ENCODE results near the gene SND1. TPM values are rescaled to one million over a fixed set of nuclear protein-coding genes. Genes with fewer than 3 reads are reported as not detected.

Gene SND1
- total RNA-seq, 1 experiment from 2014 or later = 147 TPM

DNA sequence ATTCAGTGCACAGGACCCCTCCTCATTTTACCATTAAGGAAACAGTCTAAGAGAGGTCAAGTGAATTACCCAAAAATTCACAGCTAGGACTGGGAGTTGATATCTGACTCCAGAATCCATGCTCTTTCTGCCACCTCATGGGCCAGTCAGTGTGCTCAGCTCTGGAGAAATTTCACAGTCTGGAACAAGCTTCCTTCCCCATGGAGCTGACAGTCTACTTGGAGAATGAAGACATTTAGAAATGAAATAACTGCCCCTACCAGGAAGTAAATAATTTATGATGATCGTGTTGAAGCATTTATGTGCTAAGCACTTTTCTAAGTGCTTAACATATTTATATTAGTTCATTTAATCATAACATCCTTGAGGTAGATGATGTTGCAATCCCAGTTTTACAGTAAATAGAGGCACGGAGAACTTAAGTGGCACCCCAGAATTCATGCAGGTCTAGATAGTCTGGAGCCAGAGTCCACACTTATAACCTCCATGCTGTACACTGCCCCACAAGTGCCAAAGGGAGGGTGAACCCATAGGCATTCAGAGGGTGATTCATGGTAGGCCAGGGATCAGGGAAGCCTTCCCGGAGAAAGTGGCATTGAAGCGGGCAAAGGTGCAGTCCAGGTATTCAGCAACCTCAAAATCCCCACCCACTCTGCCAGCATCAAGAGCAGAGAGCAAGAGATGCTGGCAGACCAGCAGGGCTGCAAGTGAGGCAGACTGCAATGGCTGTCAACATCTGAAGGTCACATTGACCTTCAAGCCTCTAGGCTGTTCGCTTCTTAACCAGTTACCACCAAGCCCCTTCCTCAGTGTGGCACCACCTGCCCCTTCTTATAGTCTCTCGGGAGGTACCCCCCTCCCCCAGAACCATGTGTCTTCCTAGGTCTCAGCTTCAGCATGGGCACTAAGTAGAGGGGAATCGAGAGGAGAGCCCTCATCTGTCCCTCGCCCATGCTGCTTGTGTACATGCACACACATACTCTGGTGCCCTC, 417.7 kb downstream of the SND1 start:
- Histone ChIP-seq H3K27me3 (no peaks in the 10 kb centered on the region), H3K27ac (no peak overlapping the region), H3K9me3 (replicated peaks) (no peaks in the 10 kb centered on the region), H3K4me1 (peaks cover under 1% of the 10 kb centered on the region; the same call in 1 of the 2 replicates), H3K4me3 (no peak overlapping the region), H3K36me3 (no peaks in the 10 kb centered on the region)
- DNase-seq = no peak

GRCh38 chr7:128071376-128071775, 419.4 kb downstream of the SND1 start:
- no peak overlapping the region for H3K4me3 ChIP-seq
- DNase-seq = no peak
- peaks cover 10% of the 10 kb centered on the region for H3K4me1 ChIP-seq

GRCh38 chr7:128071801-128072200, 419.8 kb downstream of the SND1 start:
- no peaks in the 10 kb centered on the region for H3K36me3 ChIP-seq
- no peak for DNase-seq
- H3K27ac ChIP-seq = no peak overlapping the region
- H3K4me3 ChIP-seq = no peak overlapping the region
- peaks cover 10% of the 10 kb centered on the region for H3K4me1 ChIP-seq
- H3K9me3 ChIP-seq (replicated peaks) = no peaks in the 10 kb centered on the region
- no peaks in the 10 kb centered on the region for H3K27me3 ChIP-seq

More at GRCh38 chr7:128071376-128071775, 419.4 kb downstream of the SND1 start:
- no peaks in the 10 kb centered on the region for H3K36me3 ChIP-seq
- H3K27ac ChIP-seq = no peak overlapping the region
- H3K9me3 ChIP-seq (replicated peaks) = no peaks in the 10 kb centered on the region
- no peaks in the 10 kb centered on the region for H3K27me3 ChIP-seq

DNA sequence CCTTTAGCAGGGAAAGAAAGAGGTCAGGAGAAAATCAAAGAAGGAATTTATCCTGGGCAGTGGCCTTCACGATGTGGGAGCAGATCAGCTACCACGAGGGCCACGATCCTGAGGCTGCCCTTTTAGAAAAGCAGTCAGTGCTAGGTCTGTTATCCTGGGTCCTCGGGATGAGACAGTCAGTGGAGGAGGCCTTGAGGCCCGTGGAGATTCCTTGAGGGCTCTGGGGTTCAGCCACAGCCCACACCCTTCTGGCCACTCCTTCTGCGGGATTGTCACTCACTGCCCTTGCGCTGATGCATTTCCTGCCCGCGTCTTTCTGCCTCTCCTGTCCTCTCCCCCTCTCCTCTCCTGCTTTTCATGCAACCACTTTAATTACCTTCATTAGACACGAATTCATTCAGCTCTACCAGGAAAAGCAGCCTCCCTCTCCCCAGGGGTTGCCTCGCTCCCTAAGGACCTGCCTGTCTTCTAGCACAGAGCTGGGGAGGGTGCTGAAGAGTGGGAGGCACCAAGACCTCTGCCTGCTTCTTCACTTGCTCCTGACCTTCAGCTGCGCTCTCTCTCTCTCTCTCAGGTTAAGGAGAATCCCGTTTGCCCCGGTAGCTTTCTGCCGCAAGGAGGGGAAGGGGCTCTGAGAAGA, 421.8 kb downstream of the SND1 start:
- no peaks in the 10 kb centered on the region for H3K9me3 ChIP-seq (replicated peaks)
- no peak for DNase-seq
- no peaks in the 10 kb centered on the region for H3K36me3 ChIP-seq
- no peaks in the 10 kb centered on the region for H3K27me3 ChIP-seq
- H3K4me1 ChIP-seq = peaks cover 10% of the 10 kb centered on the region
- no peak overlapping the region for H3K4me3 ChIP-seq
- H3K27ac ChIP-seq = no peak overlapping the region

DNA sequence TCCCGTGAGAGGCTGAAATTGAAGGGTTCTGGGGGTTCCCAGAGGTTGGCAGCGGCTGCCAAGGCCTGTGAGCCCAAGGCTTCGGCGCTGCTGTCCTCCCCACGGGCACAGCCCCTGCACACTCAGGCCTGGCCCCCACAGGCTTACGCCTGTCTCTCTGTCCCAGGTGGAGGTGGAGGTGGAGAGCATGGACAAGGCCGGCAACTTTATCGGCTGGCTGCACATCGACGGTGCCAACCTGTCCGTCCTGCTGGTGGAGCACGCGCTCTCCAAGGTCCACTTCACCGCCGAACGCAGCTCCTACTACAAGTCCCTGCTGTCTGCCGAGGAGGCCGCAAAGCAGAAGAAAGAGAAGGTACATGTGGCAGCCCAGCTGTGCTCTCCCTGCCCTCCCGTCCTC, 422.3 kb downstream of the SND1 start:
- peaks cover 10% of the 10 kb centered on the region for H3K4me1 ChIP-seq
- no peak for DNase-seq
- no peaks in the 10 kb centered on the region for H3K9me3 ChIP-seq (replicated peaks)
- H3K36me3 ChIP-seq = no peaks in the 10 kb centered on the region
- no peak overlapping the region for H3K27ac ChIP-seq
- H3K4me3 ChIP-seq = no peak overlapping the region
- H3K27me3 ChIP-seq = no peaks in the 10 kb centered on the region

DNA sequence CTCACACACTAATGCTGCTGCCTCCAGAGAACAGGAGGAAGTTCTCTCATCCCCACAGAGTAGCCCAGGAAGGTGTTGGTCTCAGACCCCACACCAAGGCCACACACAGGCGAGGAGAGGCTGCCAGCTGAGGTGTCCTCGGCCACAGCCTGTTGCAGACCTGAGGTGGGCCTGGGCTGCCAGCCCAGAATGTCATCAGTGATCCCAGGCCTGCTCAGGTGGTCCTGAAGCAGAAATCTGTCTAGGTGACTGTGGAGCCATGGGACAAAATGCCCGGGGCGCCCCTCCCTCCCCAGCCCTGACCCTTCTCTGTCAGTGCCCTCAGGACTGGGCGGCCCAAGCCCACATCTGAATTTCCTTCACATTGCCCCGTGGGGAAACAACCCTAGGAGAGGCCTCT, 422.7 kb downstream of the SND1 start:
- DNase-seq = no peak
- Histone ChIP-seq H3K36me3 (no peaks in the 10 kb centered on the region), H3K4me1 (peaks cover 10% of the 10 kb centered on the region), H3K27me3 (no peaks in the 10 kb centered on the region), H3K9me3 (replicated peaks) (no peaks in the 10 kb centered on the region), H3K4me3 (no peak overlapping the region), H3K27ac (no peak overlapping the region)

DNA sequence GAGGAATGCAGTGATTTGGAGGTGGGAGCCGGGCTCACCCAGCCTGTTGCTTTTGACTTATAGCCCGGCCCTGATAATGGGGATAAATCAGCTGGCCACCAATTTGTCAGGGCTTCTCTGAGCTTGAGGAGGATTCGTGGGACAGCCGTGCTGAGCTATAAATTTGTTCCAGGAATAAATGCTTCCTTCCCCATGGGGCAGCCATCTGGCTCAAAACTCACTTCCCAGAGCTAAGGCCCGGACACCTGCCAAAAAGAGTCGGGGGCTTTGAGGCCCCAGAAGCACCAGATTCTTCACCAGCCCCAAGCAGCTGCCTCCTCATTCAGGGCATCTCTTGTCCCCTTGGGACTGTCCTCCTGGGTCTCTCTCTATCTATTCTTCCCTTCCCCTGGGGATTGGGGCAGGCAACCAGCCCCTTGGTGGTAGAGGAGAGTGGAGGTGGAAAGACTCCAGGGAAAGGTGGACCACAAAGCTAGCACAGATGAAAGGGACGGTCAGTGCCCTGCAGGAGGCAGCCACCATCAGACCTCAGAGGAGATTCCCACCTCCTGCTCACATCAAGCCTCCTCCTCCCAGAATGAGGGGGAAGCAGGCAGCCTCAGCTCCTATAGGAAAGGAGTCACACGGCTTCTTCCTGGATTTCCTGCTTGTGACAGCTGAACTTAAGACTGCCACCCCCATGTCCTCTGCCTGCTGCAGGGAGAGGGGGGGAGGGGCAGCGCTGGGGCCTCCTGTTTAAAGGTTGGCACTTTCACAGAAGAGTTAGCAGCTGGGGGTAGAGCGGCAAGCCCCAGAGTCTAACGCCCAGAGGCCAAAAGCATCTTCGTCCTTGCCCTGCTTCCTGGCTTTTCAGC, 423.5 kb downstream of the SND1 start:
- Histone ChIP-seq H3K9me3 (replicated peaks) (no peaks in the 10 kb centered on the region), H3K4me1 (peaks cover 10% of the 10 kb centered on the region), H3K27me3 (no peaks in the 10 kb centered on the region), H3K27ac (no peak overlapping the region), H3K36me3 (no peaks in the 10 kb centered on the region), H3K4me3 (no peak overlapping the region)
- peak; percentile 34 to 48 for DNase-seq

- Histone ChIP-seq H3K4me1 (peaks cover 10% of the 10 kb centered on the region), H3K27ac (no peak overlapping the region)
Observed at GRCh38 chr7:128076196-128076795, 424.3 kb downstream of the SND1 start.

GRCh38 chr7:128076796-128077271, 424.8 kb downstream of the SND1 start:
- Histone ChIP-seq H3K9me3 (replicated peaks) (no peaks in the 10 kb centered on the region), H3K27me3 (no peaks in the 10 kb centered on the region), H3K4me3 (no peak overlapping the region), H3K4me1 (peaks cover 10% of the 10 kb centered on the region), H3K36me3 (no peaks in the 10 kb centered on the region), H3K27ac (no peak overlapping the region)
- DNase-seq = no peak

More at GRCh38 chr7:128076196-128076795, 424.3 kb downstream of the SND1 start:
- H3K9me3 ChIP-seq (replicated peaks) = no peaks in the 10 kb centered on the region
- no peaks in the 10 kb centered on the region for H3K27me3 ChIP-seq
- H3K4me3 ChIP-seq = no peak overlapping the region
- DNase-seq = no peak
- H3K36me3 ChIP-seq = no peaks in the 10 kb centered on the region

DNA sequence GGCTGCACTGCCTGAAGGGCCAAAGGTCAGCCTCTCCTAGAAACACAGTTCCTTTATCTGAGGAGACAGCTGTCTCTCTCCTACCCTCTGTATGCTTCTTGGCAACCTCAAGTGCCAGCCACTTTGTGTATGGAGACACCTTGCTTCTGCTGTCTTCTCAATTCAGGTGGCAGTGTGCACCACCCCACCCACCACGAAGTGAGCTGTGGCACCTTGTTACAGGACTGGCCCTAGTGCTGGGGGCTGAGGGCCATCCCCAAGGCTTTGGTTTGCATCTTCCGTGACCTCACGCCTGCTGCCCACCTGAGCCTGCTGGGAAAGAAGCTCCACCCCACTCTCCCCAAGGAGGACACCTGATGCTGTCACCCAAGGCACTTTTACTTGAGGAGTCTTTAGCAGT, 426.3 kb downstream of the SND1 start:
- no peak for DNase-seq
- Histone ChIP-seq H3K36me3 (no peaks in the 10 kb centered on the region), H3K27me3 (no peaks in the 10 kb centered on the region), H3K9me3 (replicated peaks) (no peaks in the 10 kb centered on the region), H3K4me1 (peaks cover 10% of the 10 kb centered on the region), H3K4me3 (no peak overlapping the region), H3K27ac (no peak overlapping the region)

GRCh38 chr7:128080169-128080568, 428.2 kb downstream of the SND1 start:
- Histone ChIP-seq H3K27ac (no peak overlapping the region), H3K4me1 (peaks cover 4% of the 10 kb centered on the region), H3K36me3 (no peaks in the 10 kb centered on the region), H3K9me3 (replicated peaks) (no peaks in the 10 kb centered on the region), H3K4me3 (no peak overlapping the region), H3K27me3 (no peaks in the 10 kb centered on the region)
- no peak for DNase-seq

GRCh38 chr7:128081351-128081750, 429.4 kb downstream of the SND1 start:
- no peak overlapping the region for H3K27ac ChIP-seq
- H3K27me3 ChIP-seq = no peaks in the 10 kb centered on the region
- H3K4me3 ChIP-seq = no peak overlapping the region
- no peaks in the 10 kb centered on the region for H3K4me1 ChIP-seq
- no peaks in the 10 kb centered on the region for H3K9me3 ChIP-seq (replicated peaks)
- no peak for DNase-seq
- 0 out of 2 replicates have a peak, but pooled peaks cover 1% of the 10 kb centered on the region for H3K36me3 ChIP-seq

- Histone ChIP-seq H3K9me3 (replicated peaks) (no peaks in the 10 kb centered on the region), H3K27ac (no peak overlapping the region), H3K36me3 (0 out of 2 replicates have a peak, but pooled peaks cover 2% of the 10 kb centered on the region), H3K4me3 (no peak overlapping the region), H3K27me3 (no peaks in the 10 kb centered on the region), H3K4me1 (no peaks in the 10 kb centered on the region)
- no peak for DNase-seq
Observed at GRCh38 chr7:128081808-128082207, 429.8 kb downstream of the SND1 start.

GRCh38 chr7:128082431-128082830, 430.4 kb downstream of the SND1 start:
- H3K4me3 ChIP-seq = no peak overlapping the region
- H3K4me1 ChIP-seq = no peaks in the 10 kb centered on the region
- H3K27ac ChIP-seq = no peak overlapping the region
- H3K27me3 ChIP-seq = no peaks in the 10 kb centered on the region
- no peaks in the 10 kb centered on the region for H3K9me3 ChIP-seq (replicated peaks)
- H3K36me3 ChIP-seq = 0 out of 2 replicates have a peak, but pooled peaks cover 2% of the 10 kb centered on the region
- no peak for DNase-seq
